Measurements from ENCODE around the gene RRP8. TPM values are rescaled to one million over a fixed set of nuclear protein-coding genes. Genes with fewer than 3 reads are reported as not detected.

RRP8 gene
- total RNA-seq, 2 experiments from 2014 or later = 26.4 to 33.6 TPM

DNA sequence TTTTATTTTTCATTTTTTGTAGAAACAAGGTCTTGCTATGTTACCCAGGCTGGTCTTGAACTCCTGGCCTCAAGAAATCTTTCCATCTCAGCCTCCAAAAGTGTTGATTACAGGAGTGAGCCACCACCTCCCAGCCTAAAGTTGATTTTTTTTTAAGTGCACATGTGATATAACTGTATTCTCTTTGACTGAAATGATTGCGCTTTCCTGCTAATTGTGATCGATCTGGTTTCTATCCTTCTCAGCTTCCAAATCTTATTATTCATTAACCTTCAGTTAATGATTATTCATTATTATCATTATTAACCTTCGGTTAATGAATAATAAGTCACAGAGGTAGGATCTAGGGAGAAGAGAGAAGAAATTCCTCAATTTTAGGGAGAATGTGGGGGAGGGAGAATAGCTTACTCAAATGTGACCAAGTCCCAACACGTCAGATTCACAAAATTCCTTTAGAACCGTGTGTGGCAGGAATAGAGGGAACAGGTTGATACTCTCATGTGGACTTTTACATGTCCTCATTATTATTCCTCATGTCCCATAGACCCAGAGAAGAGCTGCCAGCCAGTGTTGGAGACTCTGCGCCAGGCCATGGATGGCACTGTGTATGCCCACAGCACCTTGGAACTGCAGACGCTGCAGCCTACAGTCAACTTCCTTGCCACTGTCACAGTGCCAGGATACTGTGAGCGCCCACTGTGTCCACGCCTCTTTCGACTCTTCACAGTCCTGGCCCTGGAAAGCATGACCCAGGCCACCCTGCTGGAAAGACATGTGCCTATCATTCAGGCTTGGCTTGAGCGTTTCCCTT lies 47.1 kb downstream of the RRP8 start:
- H3K9me2 ChIP-seq (ENCODE audit: insufficient read depth, low read length) = no peaks in the 10 kb centered on the region
- DNase-seq (ENCODE audit: low spot score) = no peak
- POLR2A ChIA-PET = interaction anchor here (0.7 to 0.9 kb wide), 2 partner anchors 22 to 105 kb away, joined by 3 read pairs; no protein-coding TSS in a partner anchor

GRCh38 chr11:6554828-6555706 lies 48.3 kb downstream of the RRP8 start:
- no TSS peak for BruUV-seq (replicated peaks)
- H3K27ac ChIP-seq (ENCODE audit: low read depth, low read length, poor library complexity, severe bottlenecking) = no peak overlapping the region
- no peaks in the 10 kb centered on the region for H3K79me2 ChIP-seq (ENCODE audit: insufficient read depth, low read depth, low read length)
- no peaks in the 10 kb centered on the region for H3K36me3 ChIP-seq (ENCODE audit: insufficient read depth, low read length)
- ChIA-PET POLR2A (interaction anchor here (0.9 kb wide), 1 partner anchor 21 kb away, joined by 3 read pairs; no protein-coding TSS in a partner anchor), CTCF (ENCODE audit: unreplicated experiment) (no interaction called here)
- no peaks in the 10 kb centered on the region for H3K9me3 ChIP-seq (ENCODE audit: low read length)
- no peak overlapping the region for H2AFZ ChIP-seq (ENCODE audit: low read length)
- no peaks in the 10 kb centered on the region for H4K20me1 ChIP-seq (ENCODE audit: insufficient read depth, low read length)
- no peak for DNase-seq (ENCODE audit: low spot score)
- TF ChIP-seq CTCF (conservative IDR thresholded peaks at IDR 0.05; ENCODE audit: low read length) = no peak
- no peak for TF ChIP-seq EZH2phosphoT487 (IDR thresholded peaks at IDR 0.05; ENCODE audit: borderline replicate concordance, low read depth, low read length)
- H3K4me1 ChIP-seq (ENCODE audit: insufficient read depth, low read length, poor library complexity, severe bottlenecking) = no peaks in the 10 kb centered on the region
- H3K9me2 ChIP-seq (ENCODE audit: insufficient read depth, low read length) = no peaks in the 10 kb centered on the region
- no peak overlapping the region for H3K4me3 ChIP-seq (ENCODE audit: low read depth, low read length, poor library complexity, severe bottlenecking)
- intact Hi-C loops (cut with micrococcal nuclease; ENCODE audit: unreplicated experiment) = no loop called here
- no peak overlapping the region for H3K4me2 ChIP-seq (ENCODE audit: low read length)

More for the DNA sequence above, 47.1 kb downstream of the RRP8 start:
- no peak for TF ChIP-seq EZH2phosphoT487 (IDR thresholded peaks at IDR 0.05; ENCODE audit: borderline replicate concordance, low read depth, low read length)
- no peak for TF ChIP-seq CTCF (conservative IDR thresholded peaks at IDR 0.05; ENCODE audit: low read length)
- Histone ChIP-seq H4K20me1 (ENCODE audit: insufficient read depth, low read length) (no peaks in the 10 kb centered on the region), H3K27ac (ENCODE audit: low read depth, low read length, poor library complexity, severe bottlenecking) (no peak overlapping the region), H2AFZ (ENCODE audit: low read length) (no peak overlapping the region), H3K4me3 (ENCODE audit: low read depth, low read length, poor library complexity, severe bottlenecking) (no peak overlapping the region), H3K79me2 (ENCODE audit: insufficient read depth, low read depth, low read length) (no peaks in the 10 kb centered on the region), H3K4me1 (ENCODE audit: insufficient read depth, low read length, poor library complexity, severe bottlenecking) (no peaks in the 10 kb centered on the region), H3K4me2 (ENCODE audit: low read length) (no peak overlapping the region), H3K36me3 (ENCODE audit: insufficient read depth, low read length) (no peaks in the 10 kb centered on the region), H3K9me3 (ENCODE audit: low read length) (no peaks in the 10 kb centered on the region)
- CTCF ChIA-PET (ENCODE audit: unreplicated experiment) = interaction anchor here (0.5 kb wide), 1 partner anchor 59 kb away, joined by 3 read pairs; the partner anchor contains the start of gene DNHD1
- BruUV-seq (replicated peaks) = no TSS peak
- intact Hi-C loops (cut with micrococcal nuclease; ENCODE audit: unreplicated experiment) = no loop called here
